NK-92 (cell line): ENCODE data around the gene NAGA.
"Not testable (repeated sequence)": the region's sequence is repeated elsewhere in the genome, so short reads cannot be mapped to it uniquely, and the experiment has no call there.

Experiments
- DNase-seq: peaks from one replicate; lab custom pipeline; 2025; ENCODE audit not compliant: unreplicated experiment; lab: John Stamatoyannopoulos, UW

The NAGA gene

GRCh38 chr22:42076764-42077485, 6.3 kb upstream of the NAGA start:
- no peak for DNase-seq

DNA sequence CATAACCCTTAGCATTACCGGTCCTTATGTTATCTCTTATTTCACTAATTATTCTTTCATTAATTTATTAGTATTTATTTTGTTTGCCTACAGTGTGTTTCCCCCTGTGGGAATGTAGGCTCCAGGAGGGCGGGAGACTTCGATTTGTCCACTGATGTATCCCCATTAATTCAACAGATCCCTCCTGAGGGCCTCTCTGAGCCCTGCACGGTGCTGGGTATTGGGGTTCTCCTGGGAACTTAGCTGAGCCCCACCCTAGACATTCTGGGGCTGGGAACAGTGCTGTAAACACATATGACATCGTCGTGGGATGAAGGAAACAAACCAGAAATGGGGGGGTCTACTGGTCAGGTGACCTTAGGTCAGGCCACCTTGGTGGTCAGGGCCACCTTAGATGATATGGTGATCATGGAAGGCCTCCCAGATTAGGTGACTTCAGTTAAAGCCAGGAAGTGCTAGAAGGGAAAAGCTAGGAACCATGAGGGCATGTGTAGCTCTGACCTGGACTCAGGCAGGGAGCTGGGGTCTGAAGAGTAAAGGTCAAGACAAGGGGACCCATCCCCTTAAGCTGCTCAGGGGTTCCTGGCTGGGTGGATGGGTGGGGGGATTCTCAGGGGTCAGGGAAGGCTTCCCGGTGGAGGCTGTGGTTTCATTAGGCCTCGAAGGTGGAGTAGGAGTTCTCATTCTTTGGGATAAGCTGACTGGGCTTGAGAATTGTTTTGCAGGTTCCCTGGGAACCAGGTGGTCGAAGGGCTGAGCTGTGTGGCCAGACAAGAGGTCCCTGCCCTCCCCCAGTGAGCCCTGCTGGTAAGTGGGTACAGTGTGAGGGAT, 4.4 kb upstream of the NAGA start:
- DNase-seq, result no peak

GRCh38 chr22:42074132-42074811, 3.7 kb upstream of the NAGA start, which contains the start of gene PHETA2:
Gene PHETA2 (plus strand): TSS chr22:42074248. CDS start chr22:42077294, 3,046 bp downstream.
- no peak for DNase-seq

DNA sequence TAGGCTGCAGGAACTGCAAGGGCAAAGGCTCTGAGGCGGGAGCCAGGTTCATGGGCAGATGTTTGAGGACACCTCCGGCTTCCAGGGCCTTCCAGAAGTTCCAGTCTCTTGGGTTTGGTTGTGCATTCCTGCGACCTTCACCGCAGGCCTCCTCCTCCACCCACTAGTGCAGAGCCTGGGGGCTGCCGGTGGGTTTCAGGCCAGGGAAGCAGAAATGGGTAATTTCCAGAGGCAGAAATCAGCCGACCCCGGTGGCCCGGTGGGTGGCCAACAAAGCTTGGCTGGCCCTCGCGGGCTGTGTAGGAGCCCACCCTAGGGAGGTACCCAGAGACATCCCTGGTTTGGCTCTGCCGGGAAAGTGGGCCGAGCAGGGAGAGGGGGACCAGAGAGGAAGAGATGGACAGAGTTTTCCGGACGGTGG, 3.0 kb upstream of the NAGA start:
- no peak for DNase-seq

DNA sequence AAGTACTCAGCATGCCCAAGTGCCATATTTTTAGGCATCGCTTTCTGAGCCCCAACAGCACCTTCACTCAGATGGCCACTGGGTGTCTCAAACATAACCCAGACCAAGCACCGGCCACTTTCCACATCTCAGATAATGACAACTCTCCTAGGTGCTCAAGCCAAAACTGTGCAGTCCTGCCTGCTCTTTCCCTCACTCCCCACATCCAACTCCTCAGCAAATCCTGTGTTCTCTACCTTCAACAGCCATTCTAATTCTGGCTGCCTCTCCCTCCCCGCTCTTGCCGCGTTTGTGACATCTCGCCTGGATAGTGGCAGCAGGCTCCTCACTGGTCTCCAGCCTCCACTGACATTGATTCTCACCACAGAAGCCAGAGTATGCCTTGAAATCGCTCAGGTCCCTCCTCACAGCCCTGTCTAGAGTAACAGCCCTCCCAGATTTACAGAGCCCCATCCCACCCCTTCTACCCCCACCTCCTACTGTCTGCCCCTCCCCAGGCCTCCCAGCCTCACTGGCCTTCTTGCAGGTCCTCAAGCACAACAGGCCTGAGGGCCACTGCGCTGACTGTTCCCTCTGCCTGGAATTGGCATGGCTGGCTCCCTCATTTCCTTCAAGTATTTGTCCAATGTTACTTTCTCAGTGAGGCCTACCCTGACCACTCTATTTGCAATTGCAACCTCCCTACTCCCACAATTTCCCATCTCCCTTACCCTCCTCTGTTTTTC, 2.2 kb upstream of the NAGA start:
- no peak for DNase-seq

DNA sequence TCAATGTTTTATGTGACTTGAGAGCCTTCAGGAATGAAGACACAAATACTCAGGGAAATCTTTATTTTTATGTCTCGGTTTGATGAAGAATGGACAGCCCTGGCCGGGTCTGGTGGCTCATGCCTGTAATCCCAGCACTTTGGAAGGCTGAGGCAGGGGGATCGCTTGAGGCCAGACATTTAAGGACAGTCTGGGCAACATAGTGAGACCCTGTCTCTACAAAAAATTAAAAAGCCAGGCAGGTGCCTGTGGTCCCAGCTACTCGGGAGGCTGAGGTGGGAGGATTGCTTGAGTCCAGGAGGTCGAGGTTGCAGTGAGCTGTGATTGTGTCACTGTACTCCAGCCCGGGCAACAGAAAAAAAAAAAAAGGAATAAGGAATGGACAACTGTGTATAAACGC, 896 bp upstream of the NAGA start:
- DNase-seq, result not testable (repeated sequence)

- no peak for DNase-seq
Measured at GRCh38 chr22:42069801-42070516, 653 bp downstream of the NAGA start.

DNA sequence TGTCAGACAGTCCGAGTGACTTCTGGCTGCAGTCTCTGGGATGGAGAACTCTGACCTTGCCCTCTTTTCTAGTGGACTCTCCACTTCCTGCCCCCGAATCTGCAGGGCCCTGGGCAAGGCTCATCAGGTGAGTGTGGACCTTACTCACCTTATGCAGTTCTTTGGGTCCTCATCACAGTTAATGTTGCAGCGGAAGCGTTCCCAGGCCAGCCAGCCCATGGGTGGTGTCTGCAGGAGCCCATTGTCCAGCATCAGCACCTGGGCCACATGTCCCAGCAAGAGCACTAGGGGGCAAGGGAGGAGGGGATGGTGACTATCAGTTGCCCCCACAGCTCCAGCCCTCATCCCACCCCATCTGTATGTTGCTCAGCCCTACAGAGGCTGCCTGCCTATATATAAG, 2.3 kb downstream of the NAGA start:
- DNase-seq, result no peak

DNA sequence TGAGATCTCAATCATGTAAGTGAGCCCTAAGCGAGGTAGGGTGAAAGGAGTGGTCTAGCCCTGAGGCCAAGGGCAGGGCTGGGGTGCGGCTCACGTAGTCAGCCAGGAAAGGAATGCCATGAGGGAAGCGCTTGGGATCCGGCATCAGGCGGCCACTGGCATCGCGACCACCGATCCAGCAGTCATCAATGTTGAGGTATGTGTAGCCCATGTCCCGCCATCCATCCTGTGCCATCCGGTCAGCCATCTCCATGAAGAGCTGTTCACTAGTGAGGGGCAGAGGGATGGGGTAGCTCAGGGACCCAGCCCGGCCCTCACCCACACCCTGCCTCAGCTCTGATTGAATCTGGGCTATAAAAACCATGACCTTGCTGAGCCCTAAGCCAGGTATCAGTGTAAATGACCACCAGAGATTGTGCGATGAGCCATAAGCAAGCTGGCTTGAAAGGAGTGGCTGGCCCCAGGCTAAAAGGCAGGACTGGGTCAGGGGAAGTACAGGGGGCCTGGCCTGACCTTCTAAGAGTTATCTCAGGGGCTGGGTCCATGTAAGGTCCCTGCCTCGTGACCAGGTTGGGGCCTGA, 2.9 kb downstream of the NAGA start:
- no peak for DNase-seq

- no peak for DNase-seq
Measured at GRCh38 chr22:42066937-42067336, 3.7 kb downstream of the NAGA start.

DNA sequence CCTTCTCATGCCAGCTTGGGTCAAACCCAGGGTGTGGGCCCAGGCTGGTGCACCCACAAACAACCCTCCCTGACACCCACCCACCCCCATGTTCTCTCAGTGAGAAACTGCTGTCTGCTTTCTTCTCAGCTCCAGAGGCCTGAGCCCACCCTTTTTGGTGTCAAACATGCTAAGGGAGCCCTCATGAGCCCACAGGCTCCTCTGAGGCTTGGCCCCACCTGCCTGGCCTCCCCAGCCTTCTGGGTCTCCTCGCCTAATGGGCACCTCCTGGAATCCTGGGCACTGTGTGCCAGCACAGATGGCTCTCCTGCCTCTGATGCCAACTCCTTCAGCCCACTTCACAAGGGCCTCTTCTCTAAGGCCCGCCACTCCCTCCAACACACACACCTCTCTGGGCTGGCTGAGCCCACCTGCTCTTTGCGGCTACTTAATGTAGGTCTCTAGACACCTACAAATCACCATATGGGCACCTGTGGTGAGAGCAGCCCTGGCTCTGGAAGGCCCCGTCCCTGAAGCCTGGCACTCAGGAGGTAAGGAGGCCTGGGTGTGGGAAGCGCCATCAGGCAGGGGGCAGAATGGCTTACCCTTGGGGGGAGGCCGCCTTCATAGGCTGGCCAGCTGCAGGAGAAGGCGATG, 4.4 kb downstream of the NAGA start:
- no peak for DNase-seq

GRCh38 chr22:42065438-42066125, 5.0 kb downstream of the NAGA start:
- DNase-seq, result no peak

DNA sequence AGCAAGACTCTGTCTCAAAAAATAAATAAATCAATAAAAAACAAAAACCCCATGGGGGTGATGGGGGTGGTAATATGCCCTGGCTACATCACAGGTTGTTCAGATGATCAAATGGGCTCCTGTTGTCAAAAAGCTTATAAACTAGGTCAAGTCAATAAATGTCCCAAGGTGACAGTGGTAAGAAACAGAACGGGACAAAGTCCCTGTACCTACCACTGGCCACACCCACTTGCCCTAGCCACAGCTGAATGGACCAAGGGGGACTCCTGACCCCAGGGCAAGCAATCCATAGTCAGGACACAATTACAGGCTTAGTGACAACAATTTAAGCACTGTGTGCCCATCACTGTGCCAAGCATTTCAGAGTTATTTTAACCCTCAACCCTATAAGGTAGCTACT, 6.0 kb downstream of the NAGA start:
- DNase-seq, result no peak

DNA sequence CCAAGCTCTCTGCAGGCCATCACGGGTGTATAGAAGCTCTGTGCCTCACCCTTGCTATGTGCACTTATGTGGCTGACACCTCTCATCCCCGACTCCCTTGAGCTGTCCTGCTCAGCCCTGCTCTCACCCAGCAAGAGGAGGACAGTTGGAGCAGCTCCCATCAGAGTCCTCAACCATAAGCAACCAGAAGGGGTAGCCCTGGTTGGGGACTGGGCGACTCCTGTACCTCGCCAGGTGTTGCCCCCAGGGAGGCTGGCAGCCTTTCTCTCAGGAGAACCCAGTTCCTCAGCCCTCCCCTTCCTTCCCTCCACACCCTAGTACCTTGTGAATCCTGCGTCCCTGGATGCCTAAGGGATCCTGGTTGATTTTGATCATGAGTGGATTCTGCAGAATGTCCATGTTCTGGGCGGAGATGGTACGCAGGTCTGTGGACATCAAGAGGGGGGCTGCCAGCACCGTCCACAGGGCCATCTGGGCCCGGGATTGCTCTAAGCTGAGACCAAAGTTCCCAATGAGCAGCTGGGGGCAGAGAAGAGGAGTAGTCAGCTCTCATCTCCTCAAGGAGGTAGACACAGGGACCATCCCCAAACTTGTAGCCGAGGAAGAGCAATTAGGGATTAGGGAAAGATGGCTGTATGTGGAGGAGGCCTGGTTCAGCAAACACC, 8.0 kb downstream of the NAGA start:
- DNase-seq, result no peak

DNA sequence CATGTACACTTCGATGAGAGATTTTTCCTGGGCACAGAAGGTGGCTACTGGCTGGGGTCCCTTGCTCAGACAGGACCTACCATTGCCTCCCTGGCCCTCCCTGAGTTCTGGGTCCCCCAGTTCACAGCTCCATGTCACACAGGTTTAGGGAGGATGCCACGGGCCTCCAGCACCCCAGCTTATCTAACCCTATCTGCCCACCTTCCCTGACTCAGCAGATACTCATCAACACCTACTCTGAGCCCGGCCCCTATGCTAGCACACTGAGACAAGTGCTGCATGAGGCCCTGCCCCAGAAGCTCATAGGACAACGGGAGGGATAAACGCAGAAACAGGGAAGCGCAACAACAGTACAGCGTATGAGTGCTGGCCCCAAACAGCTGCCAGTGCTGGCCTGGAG, 9.6 kb downstream of the NAGA start:
- DNase-seq, result no peak

- no peak for DNase-seq
Measured at GRCh38 chr22:42060489-42060888, 10.1 kb downstream of the NAGA start.

DNA sequence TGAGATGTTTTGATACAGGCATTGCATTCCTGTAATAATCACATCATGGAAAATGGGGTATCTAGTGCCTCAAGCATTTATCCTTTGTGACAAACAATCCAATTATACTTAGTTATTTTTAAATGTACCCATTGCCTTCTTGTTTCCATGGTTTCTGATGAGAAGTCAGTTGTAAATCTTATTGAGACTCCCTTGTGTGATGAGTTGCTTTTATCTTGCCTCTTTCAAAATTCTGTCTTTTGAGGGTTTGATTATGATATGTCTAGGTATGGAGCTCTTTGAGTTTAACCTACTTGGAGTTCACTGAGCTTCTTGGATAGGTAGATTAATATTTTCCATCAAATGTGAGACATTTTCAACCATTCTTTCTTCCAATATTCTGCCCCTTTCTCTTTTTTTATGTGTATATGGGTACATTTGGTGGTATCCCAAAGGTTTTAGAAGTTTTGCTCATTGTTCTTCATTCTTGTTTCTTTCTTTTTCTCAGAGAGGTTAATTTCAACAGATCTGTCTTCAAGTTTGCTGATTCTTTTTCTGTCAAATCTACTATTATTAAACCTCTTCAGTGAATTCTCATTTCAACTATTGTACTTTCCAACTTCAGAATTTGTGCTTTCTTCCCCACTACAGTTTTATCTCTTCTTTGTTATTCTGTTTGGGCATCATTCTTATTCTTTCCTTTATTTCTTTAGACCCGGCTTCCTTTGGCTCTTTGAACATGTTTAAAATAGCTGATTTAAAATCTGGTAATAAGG, 13.7 kb downstream of the NAGA start:
- no peak for DNase-seq

GRCh38 chr22:42052765-42053164, 17.8 kb downstream of the NAGA start:
- DNase-seq, result no peak
